GM12878 (cell line): ENCODE measurements around the gene RGS14. TPM values are rescaled to one million over a fixed set of nuclear protein-coding genes. Genes with fewer than 3 reads are reported as not detected.

Experiments used
- ASH2L ChIP-seq: fragments of 300-600, 200-600 bp; sonication (generic); IDR thresholded peaks from 2 replicates; pipeline ENCODE4 v1.6.1; 2017; ENCODE audit warnings: low read depth, mild to moderate bottlenecking, borderline replicate concordance
- BACH1 ChIP-seq: fragments of 450-650 bp; IDR thresholded peaks from 2 replicates; pipeline ENCODE4 v1.6.1; 2017; ENCODE audit warnings: mild to moderate bottlenecking, borderline replicate concordance
- CTCF ChIP-seq, 3 experiments: IDR thresholded peaks in 2 of 3; conservative IDR thresholded peaks in 1 of 3; 2 replicates each; pipeline ENCODE4 v1.5.1; 2011; ENCODE audit warnings: low read depth in 3 of 3, low read length in 3 of 3, mild to moderate bottlenecking in 3 of 3, control low read depth in 2 of 3, moderate library complexity in 2 of 3, inconsistent platforms in 1 of 3, mixed read lengths in 1 of 3; ENCODE audit not compliant: control insufficient read depth in 2 of 3, insufficient read depth in 1 of 3; ENCODE audit errors: extremely low read depth in 1 of 3
- EED ChIP-seq: sonication (generic); IDR thresholded peaks from 2 replicates; pipeline ENCODE4 v1.6.1; 2016; ENCODE audit warnings: antibody characterized with exemption, low read depth
- FOS ChIP-seq: IDR thresholded peaks from 3 replicates; pipeline ENCODE4 v1.6.1; 2011; ENCODE audit warnings: borderline replicate concordance; ENCODE audit not compliant: insufficient read length; ENCODE audit errors: extremely low read depth
- FOXK2 ChIP-seq: fragments of 450-650 bp; IDR thresholded peaks from 2 replicates; pipeline ENCODE4 v1.6.1; 2017; ENCODE audit warnings: mild to moderate bottlenecking, moderate library complexity
- GABPA ChIP-seq: IDR thresholded peaks from 2 replicates; pipeline ENCODE4 v1.6.1; 2014; ENCODE audit warnings: antibody characterized with exemption, low read depth, mild to moderate bottlenecking, inconsistent platforms
- IKZF1 ChIP-seq: fragments of 450-650 bp; conservative IDR thresholded peaks from 2 replicates; pipeline ENCODE4 v1.6.1; 2017; ENCODE audit warnings: antibody characterized with exemption, mild to moderate bottlenecking
- KDM1A ChIP-seq: fragments of 200-600 bp; sonication (generic); IDR thresholded peaks from 2 replicates; pipeline ENCODE4 v1.6.1; 2016; ENCODE audit warnings: borderline replicate concordance
- LARP7 ChIP-seq: fragments of 450-650 bp; IDR thresholded peaks from 2 replicates; pipeline ENCODE4 v1.6.1; 2017; ENCODE audit warnings: mild to moderate bottlenecking
- MEF2B ChIP-seq: fragments of 450-650 bp; IDR thresholded peaks from 2 replicates; pipeline ENCODE4 v1.6.1; 2018; ENCODE audit warnings: mild to moderate bottlenecking, moderate library complexity; ENCODE audit not compliant: partially characterized antibody, poor library complexity, severe bottlenecking
- MYB ChIP-seq: fragments of 150-350 bp; IDR thresholded peaks from 2 replicates; pipeline ENCODE4 v1.6.1; 2014; ENCODE audit warnings: mild to moderate bottlenecking, low read depth, low read length, borderline replicate concordance
- NR2C2 ChIP-seq: IDR thresholded peaks from 2 replicates; pipeline ENCODE4 v1.6.1; 2011; ENCODE audit warnings: borderline replicate concordance, low read depth; ENCODE audit not compliant: control insufficient read depth, insufficient read length
- NRF1 ChIP-seq: conservative IDR thresholded peaks from 2 replicates; pipeline ENCODE4 v1.6.1; 2011; ENCODE audit warnings: mild to moderate bottlenecking, low read depth, low read length, improper control_type of control experiment
- RELA ChIP-seq: fragments of 450-650 bp; IDR thresholded peaks from 2 replicates; pipeline ENCODE4 v1.8.0; 2014; ENCODE audit warnings: borderline replicate concordance; ENCODE audit not compliant: partially characterized antibody
- RUNX3 ChIP-seq: IDR thresholded peaks from 2 replicates; pipeline ENCODE4 v1.6.1; 2012; ENCODE audit warnings: low read length, inconsistent platforms
- ZNF384 ChIP-seq: IDR thresholded peaks from 2 replicates; pipeline ENCODE4 v1.6.1; 2012; ENCODE audit warnings: low read depth, mild to moderate bottlenecking, low read length, improper control_type of control experiment, borderline replicate concordance
- polyA plus RNA-seq, 11 experiments: library from polyadenylated mRNA; depleted of rRNA in 4 of 11; unstranded in 6 of 11; stranded (reverse) in 5 of 11; fragments of >200 nt; fragmentation: Nextera tagmentation in 4 of 11; fragmentation: Illumina TruSeq in 1 of 11; extraction: Ambion mirVana in 4 of 11; extraction: Trizol in 1 of 11; gene quantifications; 1 replicate in 1 of 11; 2 replicates in 10 of 11; pipeline versions ENCODE4 v1.2.1 to v1.2.3, GENCODE V29; 2011 to 2016; ENCODE audit warnings: inconsistent platforms in 2 of 11, missing spikeins in 2 of 11, low read depth in 1 of 11
- total RNA-seq, 4 experiments: library from RNA; depleted of rRNA in 3 of 4; stranded (reverse); fragments of >200 nt in 3 of 4; fragmentation: Illumina TruSeq in 1 of 4; extraction: Trizol in 1 of 4; gene quantifications; 2 replicates each; pipeline versions ENCODE4 v1.2.1 to v1.2.3, GENCODE V29; 2013 to 2021
- TF ChIP-seq, protein P1 (sequence below): fragments of 450-650 bp; IDR thresholded peaks from 2 replicates; pipeline ENCODE4 v1.6.1; 2017; ENCODE audit warnings: mild to moderate bottlenecking, moderate library complexity
- TF ChIP-seq, protein P2 (sequence below): fragments of 450-650 bp; IDR thresholded peaks from 2 replicates; pipeline ENCODE4 v1.6.1; 2018; ENCODE audit warnings: borderline replicate concordance, mild to moderate bottlenecking; ENCODE audit not compliant: partially characterized antibody
- TF ChIP-seq, protein P3 (sequence below): fragments of 450-650 bp; conservative IDR thresholded peaks from 2 replicates; pipeline ENCODE4 v1.6.1; 2017; ENCODE audit warnings: mild to moderate bottlenecking, moderate library complexity

Gene RGS14
- total and polyA plus RNA-seq, 10 of the 15 experiments (the other 5 are each of a cell fraction or from before 2014, with no cell fraction given), result 0.19 to 88.7 (median 54.8) TPM

DNA sequence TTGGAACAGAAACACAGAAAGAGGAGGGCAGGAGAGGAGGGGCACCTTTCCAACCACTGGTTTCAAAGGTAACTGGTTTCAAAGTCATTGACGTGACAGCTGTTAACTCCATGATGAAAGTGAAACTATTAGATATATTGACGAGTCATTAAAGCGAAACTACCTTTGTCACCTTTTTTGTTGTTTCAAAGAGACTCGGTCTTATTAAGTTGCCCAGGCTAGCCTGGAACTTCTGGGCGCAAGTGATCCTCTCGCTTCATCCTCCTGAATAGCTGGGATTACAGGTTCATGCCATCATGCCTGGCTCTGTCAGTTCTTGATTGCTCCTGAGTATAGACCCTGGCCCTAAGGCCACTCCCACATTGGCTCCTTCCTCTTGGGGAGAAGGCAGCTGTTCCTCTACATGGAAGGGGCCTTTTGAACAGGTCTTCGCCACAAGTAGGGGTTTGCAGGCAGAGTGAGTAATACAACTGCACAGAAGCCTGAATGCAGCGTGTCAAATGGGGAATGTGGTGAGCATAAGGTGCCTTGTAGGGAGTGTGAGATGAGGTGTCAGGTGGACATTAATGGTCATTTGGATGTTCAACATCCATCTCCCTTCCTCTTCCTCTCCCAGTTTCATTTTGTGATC, 55.0 kb downstream of the RGS14 start (continued):
- TF ChIP-seq ZNF384, result no peak
- TF ChIP-seq RELA, result no peak
- no peak for TF ChIP-seq MEF2B
- TF ChIP-seq, protein P1, sequence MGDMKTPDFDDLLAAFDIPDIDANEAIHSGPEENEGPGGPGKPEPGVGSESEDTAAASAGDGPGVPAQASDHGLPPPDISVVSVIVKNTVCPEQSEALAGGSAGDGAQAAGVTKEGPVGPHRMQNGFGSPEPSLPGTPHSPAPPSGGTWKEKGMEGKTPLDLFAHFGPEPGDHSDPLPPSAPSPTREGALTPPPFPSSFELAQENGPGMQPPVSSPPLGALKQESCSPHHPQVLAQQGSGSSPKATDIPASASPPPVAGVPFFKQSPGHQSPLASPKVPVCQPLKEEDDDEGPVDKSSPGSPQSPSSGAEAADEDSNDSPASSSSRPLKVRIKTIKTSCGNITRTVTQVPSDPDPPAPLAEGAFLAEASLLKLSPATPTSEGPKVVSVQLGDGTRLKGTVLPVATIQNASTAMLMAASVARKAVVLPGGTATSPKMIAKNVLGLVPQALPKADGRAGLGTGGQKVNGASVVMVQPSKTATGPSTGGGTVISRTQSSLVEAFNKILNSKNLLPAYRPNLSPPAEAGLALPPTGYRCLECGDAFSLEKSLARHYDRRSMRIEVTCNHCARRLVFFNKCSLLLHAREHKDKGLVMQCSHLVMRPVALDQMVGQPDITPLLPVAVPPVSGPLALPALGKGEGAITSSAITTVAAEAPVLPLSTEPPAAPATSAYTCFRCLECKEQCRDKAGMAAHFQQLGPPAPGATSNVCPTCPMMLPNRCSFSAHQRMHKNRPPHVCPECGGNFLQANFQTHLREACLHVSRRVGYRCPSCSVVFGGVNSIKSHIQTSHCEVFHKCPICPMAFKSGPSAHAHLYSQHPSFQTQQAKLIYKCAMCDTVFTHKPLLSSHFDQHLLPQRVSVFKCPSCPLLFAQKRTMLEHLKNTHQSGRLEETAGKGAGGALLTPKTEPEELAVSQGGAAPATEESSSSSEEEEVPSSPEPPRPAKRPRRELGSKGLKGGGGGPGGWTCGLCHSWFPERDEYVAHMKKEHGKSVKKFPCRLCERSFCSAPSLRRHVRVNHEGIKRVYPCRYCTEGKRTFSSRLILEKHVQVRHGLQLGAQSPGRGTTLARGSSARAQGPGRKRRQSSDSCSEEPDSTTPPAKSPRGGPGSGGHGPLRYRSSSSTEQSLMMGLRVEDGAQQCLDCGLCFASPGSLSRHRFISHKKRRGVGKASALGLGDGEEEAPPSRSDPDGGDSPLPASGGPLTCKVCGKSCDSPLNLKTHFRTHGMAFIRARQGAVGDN, result no peak; the same call in 1 of the 2 replicates
- no peak for TF ChIP-seq LARP7
- peak; percentile 53; the same call in 1 of the 2 replicates for TF ChIP-seq EED
- peak; percentile 55 for TF ChIP-seq RUNX3
- no peak; the same call in 1 of the 2 replicates for TF ChIP-seq ASH2L
- TF ChIP-seq IKZF1, result peak; percentile 72
- TF ChIP-seq, protein P2, sequence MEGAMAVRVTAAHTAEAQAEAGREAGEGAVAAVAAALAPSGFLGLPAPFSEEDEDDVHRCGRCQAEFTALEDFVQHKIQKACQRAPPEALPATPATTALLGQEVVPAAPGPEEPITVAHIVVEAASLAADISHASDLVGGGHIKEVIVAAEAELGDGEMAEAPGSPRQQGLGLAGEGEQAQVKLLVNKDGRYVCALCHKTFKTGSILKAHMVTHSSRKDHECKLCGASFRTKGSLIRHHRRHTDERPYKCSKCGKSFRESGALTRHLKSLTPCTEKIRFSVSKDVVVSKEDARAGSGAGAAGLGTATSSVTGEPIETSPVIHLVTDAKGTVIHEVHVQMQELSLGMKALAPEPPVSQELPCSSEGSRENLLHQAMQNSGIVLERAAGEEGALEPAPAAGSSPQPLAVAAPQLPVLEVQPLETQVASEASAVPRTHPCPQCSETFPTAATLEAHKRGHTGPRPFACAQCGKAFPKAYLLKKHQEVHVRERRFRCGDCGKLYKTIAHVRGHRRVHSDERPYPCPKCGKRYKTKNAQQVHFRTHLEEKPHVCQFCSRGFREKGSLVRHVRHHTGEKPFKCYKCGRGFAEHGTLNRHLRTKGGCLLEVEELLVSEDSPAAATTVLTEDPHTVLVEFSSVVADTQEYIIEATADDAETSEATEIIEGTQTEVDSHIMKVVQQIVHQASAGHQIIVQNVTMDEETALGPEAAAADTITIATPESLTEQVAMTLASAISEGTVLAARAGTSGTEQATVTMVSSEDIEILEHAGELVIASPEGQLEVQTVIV, result no peak
- no peak for TF ChIP-seq CTCF (IDR thresholded peaks at IDR 0.05 in 2 of 3, conservative IDR thresholded peaks at IDR 0.05 in 1 of 3; ENCODE audit: control insufficient read depth in 2 of 3, extremely low read depth in 1 of 3, insufficient read depth in 1 of 3, low read depth in 3 of 3, low read length in 3 of 3)
- no peak for TF ChIP-seq NRF1
- no peak for TF ChIP-seq GABPA
- no peak for TF ChIP-seq KDM1A
- no peak for TF ChIP-seq NR2C2
- no peak for TF ChIP-seq FOS
- no peak for TF ChIP-seq FOXK2
- TF ChIP-seq, protein P3, sequence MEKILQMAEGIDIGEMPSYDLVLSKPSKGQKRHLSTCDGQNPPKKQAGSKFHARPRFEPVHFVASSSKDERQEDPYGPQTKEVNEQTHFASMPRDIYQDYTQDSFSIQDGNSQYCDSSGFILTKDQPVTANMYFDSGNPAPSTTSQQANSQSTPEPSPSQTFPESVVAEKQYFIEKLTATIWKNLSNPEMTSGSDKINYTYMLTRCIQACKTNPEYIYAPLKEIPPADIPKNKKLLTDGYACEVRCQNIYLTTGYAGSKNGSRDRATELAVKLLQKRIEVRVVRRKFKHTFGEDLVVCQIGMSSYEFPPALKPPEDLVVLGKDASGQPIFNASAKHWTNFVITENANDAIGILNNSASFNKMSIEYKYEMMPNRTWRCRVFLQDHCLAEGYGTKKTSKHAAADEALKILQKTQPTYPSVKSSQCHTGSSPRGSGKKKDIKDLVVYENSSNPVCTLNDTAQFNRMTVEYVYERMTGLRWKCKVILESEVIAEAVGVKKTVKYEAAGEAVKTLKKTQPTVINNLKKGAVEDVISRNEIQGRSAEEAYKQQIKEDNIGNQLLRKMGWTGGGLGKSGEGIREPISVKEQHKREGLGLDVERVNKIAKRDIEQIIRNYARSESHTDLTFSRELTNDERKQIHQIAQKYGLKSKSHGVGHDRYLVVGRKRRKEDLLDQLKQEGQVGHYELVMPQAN, result 0 out of 2 replicates have a peak, but pooled peaks have one; percentile 21
- peak; percentile 99 for TF ChIP-seq BACH1
- TF ChIP-seq MYB, result no peak
